WTC11 (cell line): ENCODE results near the gene FER. TPM values are rescaled to one million over a fixed set of nuclear protein-coding genes. Genes with fewer than 3 reads are reported as not detected.

ENCODE experiments used
- ATAC-seq: fragments of 200-7000 bp; cut with Tn5 transposase; 2 replicates; pipeline ENCODE4 v1.10.0; 2021; ENCODE audit warnings: mild to moderate bottlenecking, moderate library complexity
- CTCF ChIA-PET: fragments of 300-600 bp; sonication (Branson Sonifier 250); formaldehyde crosslinking; loops from one replicate; lab custom pipeline; 2021; ENCODE audit warnings: antibody characterized with exemption; lab: Charles Lee
- POLR2A ChIA-PET: fragments of 350-600 bp; sonication (Branson Sonifier 250); formaldehyde crosslinking; loops from one replicate; lab custom pipeline; 2021; ENCODE audit warnings: antibody characterized with exemption; lab: Charles Lee
- DNase-seq: peaks from one replicate; pipeline ENCODE4 v3.0.0; 2021; ENCODE audit warnings: low spot score
- H3K27ac Mint-ChIP-seq: 2 replicates; pipeline ENCODE4 v1.8.0; 2021; ENCODE audit warnings: mixed read lengths
- H3K27me3 Mint-ChIP-seq: 2 replicates; pipeline ENCODE4 v1.8.0; 2021; ENCODE audit warnings: low read depth, mild to moderate bottlenecking, moderate library complexity, mixed read lengths
- H3K36me3 Mint-ChIP-seq: 2 replicates; pipeline ENCODE4 v1.8.0; 2021; ENCODE audit warnings: mixed read lengths
- H3K4me1 Mint-ChIP-seq: 2 replicates; pipeline ENCODE4 v1.8.0; 2022; ENCODE audit warnings: mixed read lengths
- H3K4me3 Mint-ChIP-seq: 2 replicates; pipeline ENCODE4 v1.8.0; 2021; ENCODE audit warnings: mild to moderate bottlenecking, moderate library complexity, mixed read lengths
- H3K9me3 Mint-ChIP-seq: 2 replicates; pipeline ENCODE4 v1.8.0; 2021; ENCODE audit warnings: mixed read lengths
- CREM ChIP-seq: sonication (generic); formaldehyde crosslinking; IDR thresholded peaks from 2 replicates; pipeline ENCODE4 v1.8.1; 2022; ENCODE audit warnings: mild to moderate bottlenecking, missing genetic modification reagents, moderate library complexity
- ETV6 ChIP-seq: sonication (generic); formaldehyde crosslinking; IDR thresholded peaks from 2 replicates; pipeline ENCODE4 v1.8.1; 2022; ENCODE audit warnings: mild to moderate bottlenecking, missing genetic modification reagents
- FOXP1 ChIP-seq: sonication (generic); formaldehyde crosslinking; IDR thresholded peaks from 2 replicates; pipeline ENCODE4 v1.8.0; 2022; ENCODE audit warnings: missing genetic modification reagents, mild to moderate bottlenecking, moderate library complexity, borderline replicate concordance
- NFYB ChIP-seq: sonication (generic); formaldehyde crosslinking; conservative IDR thresholded peaks from 2 replicates; pipeline ENCODE4 v1.8.0; 2022; ENCODE audit warnings: low read depth, missing genetic modification reagents
- TCF7 ChIP-seq: sonication (generic); formaldehyde crosslinking; IDR thresholded peaks from 2 replicates; pipeline ENCODE4 v1.8.0; 2022; ENCODE audit warnings: mild to moderate bottlenecking, low read depth, missing genetic modification reagents, moderate library complexity
- TEAD4 ChIP-seq: sonication (generic); formaldehyde crosslinking; IDR thresholded peaks from 2 replicates; pipeline ENCODE4 v1.8.0; 2022; ENCODE audit warnings: mild to moderate bottlenecking, missing genetic modification reagents
- ZBTB21 ChIP-seq: sonication (generic); formaldehyde crosslinking; IDR thresholded peaks from 2 replicates; pipeline ENCODE4 v1.8.1; 2023; ENCODE audit warnings: mild to moderate bottlenecking, missing genetic modification reagents, borderline replicate concordance
- ZNF138 ChIP-seq: sonication (generic); formaldehyde crosslinking; conservative IDR thresholded peaks from 2 replicates; pipeline ENCODE4 v1.8.1; 2022; ENCODE audit warnings: mild to moderate bottlenecking, moderate library complexity, missing genetic modification reagents
- ZNF219 ChIP-seq: sonication (generic); formaldehyde crosslinking; IDR thresholded peaks from 2 replicates; pipeline ENCODE4 v1.8.0; 2023; ENCODE audit warnings: missing genetic modification reagents, mild to moderate bottlenecking, borderline replicate concordance
- ZNF232 ChIP-seq: sonication (generic); formaldehyde crosslinking; IDR thresholded peaks from 2 replicates; pipeline ENCODE4 v1.8.0; 2022; ENCODE audit warnings: mild to moderate bottlenecking, missing genetic modification reagents
- ZNF416 ChIP-seq: fragments of 250-450 bp; sonication (Bioruptor Pico); IDR thresholded peaks from 2 replicates; pipeline ENCODE4 v1.9.0; 2021; ENCODE audit warnings: mild to moderate bottlenecking, inconsistent platforms
- total RNA-seq: library from RNA; stranded (reverse); gene quantifications from 3 replicates; pipeline ENCODE4 v1.2.3, GENCODE V29; 2021
- TF ChIP-seq, protein P1 (sequence below): sonication (generic); formaldehyde crosslinking; IDR thresholded peaks from 2 replicates; pipeline ENCODE4 v1.8.0; 2022; ENCODE audit warnings: mild to moderate bottlenecking, missing genetic modification reagents
- TF ChIP-seq, protein P2 (sequence below): sonication (generic); formaldehyde crosslinking; IDR thresholded peaks from 2 replicates; pipeline ENCODE4 v1.8.1; 2023; ENCODE audit warnings: mild to moderate bottlenecking, missing genetic modification reagents
- TF ChIP-seq, protein P3 (sequence below): fragments of 250-450 bp; sonication (Bioruptor Pico); IDR thresholded peaks from 2 replicates; pipeline ENCODE4 v1.8.0; 2021; ENCODE audit warnings: mild to moderate bottlenecking
- TF ChIP-seq, protein P4 (sequence below): fragments of 250-450 bp; sonication (Bioruptor Pico); IDR thresholded peaks from 2 replicates; pipeline ENCODE4 v2.1.2; 2022; ENCODE audit warnings: mild to moderate bottlenecking, moderate library complexity
- TF ChIP-seq, protein P5 (sequence below): fragments of 250-450 bp; sonication (Bioruptor Pico); IDR thresholded peaks from 2 replicates; pipeline ENCODE4 v1.9.0; 2021; ENCODE audit warnings: mild to moderate bottlenecking, borderline replicate concordance
- TF ChIP-seq, protein P6 (sequence below): fragments of 200-600 bp; IDR thresholded peaks from 2 replicates; pipeline ENCODE4 v1.8.0; 2022; ENCODE audit warnings: antibody characterized with exemption
- TF ChIP-seq, protein P7 (sequence below): sonication (generic); formaldehyde crosslinking; IDR thresholded peaks from 2 replicates; pipeline ENCODE4 v1.8.1; 2022; ENCODE audit warnings: mild to moderate bottlenecking, moderate library complexity, missing genetic modification reagents

FER gene
- total RNA-seq, 1 experiment from 2014 or later, result 13.8 TPM

DNA sequence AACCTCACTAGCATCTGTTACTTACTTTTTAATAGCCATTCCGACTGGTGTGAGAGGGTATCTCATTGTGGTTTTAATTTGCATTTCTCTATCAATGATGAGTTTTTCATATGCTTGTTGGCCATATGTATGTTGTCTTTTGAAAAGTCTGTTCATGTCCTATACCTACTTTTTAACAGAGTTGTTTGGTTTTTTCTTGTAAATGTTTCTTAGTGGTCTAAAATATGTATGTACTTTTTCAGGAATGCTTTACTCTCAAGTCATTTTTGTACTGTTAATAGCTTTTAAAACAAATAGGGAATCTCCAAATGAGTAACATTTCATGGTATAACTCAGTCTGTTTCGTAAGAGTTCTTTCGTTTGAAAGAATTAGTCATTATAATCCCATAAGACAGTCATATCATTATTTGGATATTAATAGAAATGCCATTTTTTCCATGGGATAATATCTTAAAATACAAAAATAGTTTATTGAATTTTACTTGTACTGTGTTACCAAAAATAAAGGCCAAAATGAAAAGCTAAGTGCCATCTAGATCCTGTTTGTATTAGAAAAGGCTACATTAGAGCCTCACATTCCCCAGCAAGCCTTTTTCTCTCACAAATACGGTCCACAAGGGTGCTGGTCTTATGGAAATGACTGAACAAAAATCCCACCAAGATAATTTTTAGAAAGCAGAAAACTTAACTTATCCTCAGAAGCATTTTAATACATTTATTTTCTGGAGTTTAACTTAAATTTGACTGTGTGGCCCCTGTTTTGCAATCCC is 414.4 kb downstream of the FER start:
- no peak for DNase-seq
- Mint-ChIP-seq H3K27me3 (no peaks in the 10 kb centered on the region), H3K9me3 (no peaks in the 10 kb centered on the region)
- no peak for TF ChIP-seq FOXP1 (CRISPR knock-in tag)
- TF ChIP-seq ZNF232 (CRISPR knock-in tag), result no peak
- TF ChIP-seq, protein P1, sequence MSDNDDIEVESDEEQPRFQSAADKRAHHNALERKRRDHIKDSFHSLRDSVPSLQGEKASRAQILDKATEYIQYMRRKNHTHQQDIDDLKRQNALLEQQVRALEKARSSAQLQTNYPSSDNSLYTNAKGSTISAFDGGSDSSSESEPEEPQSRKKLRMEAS (CRISPR knock-in tag), result no peak
- TF ChIP-seq, all 79 proteins: peak for 0
- Mint-ChIP-seq H3K36me3 (no peaks in the 10 kb centered on the region), H3K4me1 (no peaks in the 10 kb centered on the region), H3K4me3 (no peak overlapping the region), H3K27ac (no peak overlapping the region)
- no peak for ATAC-seq
- ChIA-PET CTCF (no interaction called here), POLR2A (no interaction called here)

DNA sequence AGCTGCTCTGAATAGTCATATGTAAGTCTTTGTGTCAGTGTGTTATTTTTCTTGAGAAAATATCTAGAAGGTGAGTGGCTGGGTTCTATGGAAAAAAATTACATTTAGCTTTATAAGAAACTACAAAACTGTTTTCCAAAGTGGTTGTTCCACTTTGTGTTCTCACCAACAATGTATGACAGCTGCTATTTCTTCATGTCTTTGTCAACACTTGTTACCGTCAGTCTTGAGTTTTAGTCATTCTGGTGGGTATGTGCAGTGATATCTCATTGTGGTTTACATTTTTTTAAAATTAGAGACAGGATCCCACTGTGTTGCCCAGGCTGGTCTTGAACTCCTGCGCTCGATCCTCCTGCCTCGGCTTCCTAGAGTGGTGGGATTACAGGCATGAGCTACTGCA is 415.6 kb downstream of the FER start:
- peaks cover 9% of the 10 kb centered on the region for H3K4me1 Mint-ChIP-seq
- ATAC-seq, result no peak

More for the DNA sequence above, 415.6 kb downstream of the FER start:
- Mint-ChIP-seq H3K36me3 (no peaks in the 10 kb centered on the region), H3K4me3 (no peak overlapping the region), H3K27me3 (no peaks in the 10 kb centered on the region), H3K9me3 (no peaks in the 10 kb centered on the region), H3K27ac (no peak overlapping the region)
- DNase-seq, result no peak
- CTCF ChIA-PET, result no interaction called here
- TF ChIP-seq, protein P2, sequence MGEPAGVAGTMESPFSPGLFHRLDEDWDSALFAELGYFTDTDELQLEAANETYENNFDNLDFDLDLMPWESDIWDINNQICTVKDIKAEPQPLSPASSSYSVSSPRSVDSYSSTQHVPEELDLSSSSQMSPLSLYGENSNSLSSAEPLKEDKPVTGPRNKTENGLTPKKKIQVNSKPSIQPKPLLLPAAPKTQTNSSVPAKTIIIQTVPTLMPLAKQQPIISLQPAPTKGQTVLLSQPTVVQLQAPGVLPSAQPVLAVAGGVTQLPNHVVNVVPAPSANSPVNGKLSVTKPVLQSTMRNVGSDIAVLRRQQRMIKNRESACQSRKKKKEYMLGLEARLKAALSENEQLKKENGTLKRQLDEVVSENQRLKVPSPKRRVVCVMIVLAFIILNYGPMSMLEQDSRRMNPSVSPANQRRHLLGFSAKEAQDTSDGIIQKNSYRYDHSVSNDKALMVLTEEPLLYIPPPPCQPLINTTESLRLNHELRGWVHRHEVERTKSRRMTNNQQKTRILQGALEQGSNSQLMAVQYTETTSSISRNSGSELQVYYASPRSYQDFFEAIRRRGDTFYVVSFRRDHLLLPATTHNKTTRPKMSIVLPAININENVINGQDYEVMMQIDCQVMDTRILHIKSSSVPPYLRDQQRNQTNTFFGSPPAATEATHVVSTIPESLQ (CRISPR knock-in tag), result no peak
- TF ChIP-seq ZNF416 (CRISPR knock-in tag) (no peak), CREM (CRISPR knock-in tag) (no peak), NFYB (CRISPR knock-in tag) (no peak), ZNF138 (CRISPR knock-in tag) (no peak), TCF7 (no peak), ETV6 (CRISPR knock-in tag) (no peak), ZBTB21 (CRISPR knock-in tag) (no peak), ZNF219 (CRISPR knock-in tag) (no peak), TEAD4 (CRISPR knock-in tag) (no peak)
- TF ChIP-seq, protein P3, sequence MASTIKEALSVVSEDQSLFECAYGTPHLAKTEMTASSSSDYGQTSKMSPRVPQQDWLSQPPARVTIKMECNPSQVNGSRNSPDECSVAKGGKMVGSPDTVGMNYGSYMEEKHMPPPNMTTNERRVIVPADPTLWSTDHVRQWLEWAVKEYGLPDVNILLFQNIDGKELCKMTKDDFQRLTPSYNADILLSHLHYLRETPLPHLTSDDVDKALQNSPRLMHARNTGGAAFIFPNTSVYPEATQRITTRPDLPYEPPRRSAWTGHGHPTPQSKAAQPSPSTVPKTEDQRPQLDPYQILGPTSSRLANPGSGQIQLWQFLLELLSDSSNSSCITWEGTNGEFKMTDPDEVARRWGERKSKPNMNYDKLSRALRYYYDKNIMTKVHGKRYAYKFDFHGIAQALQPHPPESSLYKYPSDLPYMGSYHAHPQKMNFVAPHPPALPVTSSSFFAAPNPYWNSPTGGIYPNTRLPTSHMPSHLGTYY, result no peak
- TF ChIP-seq, protein P4, sequence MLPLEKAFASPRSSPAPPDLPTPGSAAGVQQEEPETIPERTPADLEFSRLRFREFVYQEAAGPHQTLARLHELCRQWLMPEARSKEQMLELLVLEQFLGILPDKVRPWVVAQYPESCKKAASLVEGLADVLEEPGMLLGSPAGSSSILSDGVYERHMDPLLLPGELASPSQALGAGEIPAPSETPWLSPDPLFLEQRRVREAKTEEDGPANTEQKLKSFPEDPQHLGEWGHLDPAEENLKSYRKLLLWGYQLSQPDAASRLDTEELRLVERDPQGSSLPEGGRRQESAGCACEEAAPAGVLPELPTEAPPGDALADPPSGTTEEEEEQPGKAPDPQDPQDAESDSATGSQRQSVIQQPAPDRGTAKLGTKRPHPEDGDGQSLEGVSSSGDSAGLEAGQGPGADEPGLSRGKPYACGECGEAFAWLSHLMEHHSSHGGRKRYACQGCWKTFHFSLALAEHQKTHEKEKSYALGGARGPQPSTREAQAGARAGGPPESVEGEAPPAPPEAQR, result no peak
- TF ChIP-seq, protein P5, sequence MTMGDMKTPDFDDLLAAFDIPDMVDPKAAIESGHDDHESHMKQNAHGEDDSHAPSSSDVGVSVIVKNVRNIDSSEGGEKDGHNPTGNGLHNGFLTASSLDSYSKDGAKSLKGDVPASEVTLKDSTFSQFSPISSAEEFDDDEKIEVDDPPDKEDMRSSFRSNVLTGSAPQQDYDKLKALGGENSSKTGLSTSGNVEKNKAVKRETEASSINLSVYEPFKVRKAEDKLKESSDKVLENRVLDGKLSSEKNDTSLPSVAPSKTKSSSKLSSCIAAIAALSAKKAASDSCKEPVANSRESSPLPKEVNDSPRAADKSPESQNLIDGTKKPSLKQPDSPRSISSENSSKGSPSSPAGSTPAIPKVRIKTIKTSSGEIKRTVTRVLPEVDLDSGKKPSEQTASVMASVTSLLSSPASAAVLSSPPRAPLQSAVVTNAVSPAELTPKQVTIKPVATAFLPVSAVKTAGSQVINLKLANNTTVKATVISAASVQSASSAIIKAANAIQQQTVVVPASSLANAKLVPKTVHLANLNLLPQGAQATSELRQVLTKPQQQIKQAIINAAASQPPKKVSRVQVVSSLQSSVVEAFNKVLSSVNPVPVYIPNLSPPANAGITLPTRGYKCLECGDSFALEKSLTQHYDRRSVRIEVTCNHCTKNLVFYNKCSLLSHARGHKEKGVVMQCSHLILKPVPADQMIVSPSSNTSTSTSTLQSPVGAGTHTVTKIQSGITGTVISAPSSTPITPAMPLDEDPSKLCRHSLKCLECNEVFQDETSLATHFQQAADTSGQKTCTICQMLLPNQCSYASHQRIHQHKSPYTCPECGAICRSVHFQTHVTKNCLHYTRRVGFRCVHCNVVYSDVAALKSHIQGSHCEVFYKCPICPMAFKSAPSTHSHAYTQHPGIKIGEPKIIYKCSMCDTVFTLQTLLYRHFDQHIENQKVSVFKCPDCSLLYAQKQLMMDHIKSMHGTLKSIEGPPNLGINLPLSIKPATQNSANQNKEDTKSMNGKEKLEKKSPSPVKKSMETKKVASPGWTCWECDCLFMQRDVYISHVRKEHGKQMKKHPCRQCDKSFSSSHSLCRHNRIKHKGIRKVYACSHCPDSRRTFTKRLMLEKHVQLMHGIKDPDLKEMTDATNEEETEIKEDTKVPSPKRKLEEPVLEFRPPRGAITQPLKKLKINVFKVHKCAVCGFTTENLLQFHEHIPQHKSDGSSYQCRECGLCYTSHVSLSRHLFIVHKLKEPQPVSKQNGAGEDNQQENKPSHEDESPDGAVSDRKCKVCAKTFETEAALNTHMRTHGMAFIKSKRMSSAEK, result no peak
- TF ChIP-seq, protein P6, sequence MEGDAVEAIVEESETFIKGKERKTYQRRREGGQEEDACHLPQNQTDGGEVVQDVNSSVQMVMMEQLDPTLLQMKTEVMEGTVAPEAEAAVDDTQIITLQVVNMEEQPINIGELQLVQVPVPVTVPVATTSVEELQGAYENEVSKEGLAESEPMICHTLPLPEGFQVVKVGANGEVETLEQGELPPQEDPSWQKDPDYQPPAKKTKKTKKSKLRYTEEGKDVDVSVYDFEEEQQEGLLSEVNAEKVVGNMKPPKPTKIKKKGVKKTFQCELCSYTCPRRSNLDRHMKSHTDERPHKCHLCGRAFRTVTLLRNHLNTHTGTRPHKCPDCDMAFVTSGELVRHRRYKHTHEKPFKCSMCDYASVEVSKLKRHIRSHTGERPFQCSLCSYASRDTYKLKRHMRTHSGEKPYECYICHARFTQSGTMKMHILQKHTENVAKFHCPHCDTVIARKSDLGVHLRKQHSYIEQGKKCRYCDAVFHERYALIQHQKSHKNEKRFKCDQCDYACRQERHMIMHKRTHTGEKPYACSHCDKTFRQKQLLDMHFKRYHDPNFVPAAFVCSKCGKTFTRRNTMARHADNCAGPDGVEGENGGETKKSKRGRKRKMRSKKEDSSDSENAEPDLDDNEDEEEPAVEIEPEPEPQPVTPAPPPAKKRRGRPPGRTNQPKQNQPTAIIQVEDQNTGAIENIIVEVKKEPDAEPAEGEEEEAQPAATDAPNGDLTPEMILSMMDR, result no peak
- TF ChIP-seq, protein P7, sequence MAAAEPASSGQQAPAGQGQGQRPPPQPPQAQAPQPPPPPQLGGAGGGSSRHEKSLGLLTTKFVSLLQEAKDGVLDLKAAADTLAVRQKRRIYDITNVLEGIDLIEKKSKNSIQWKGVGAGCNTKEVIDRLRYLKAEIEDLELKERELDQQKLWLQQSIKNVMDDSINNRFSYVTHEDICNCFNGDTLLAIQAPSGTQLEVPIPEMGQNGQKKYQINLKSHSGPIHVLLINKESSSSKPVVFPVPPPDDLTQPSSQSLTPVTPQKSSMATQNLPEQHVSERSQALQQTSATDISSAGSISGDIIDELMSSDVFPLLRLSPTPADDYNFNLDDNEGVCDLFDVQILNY (CRISPR knock-in tag), result no peak
- POLR2A ChIA-PET, result no interaction called here
